SK-N-SH treated with all-trans-retinoic acid at 6 μM for 48 hours (cell line): ENCODE results near the gene AKT2.

Source experiments
- CSDC2 ChIP-seq: fragments of 250-450 bp; sonication (Bioruptor Pico); IDR thresholded peaks from 2 replicates; pipeline ENCODE4 v1.5.0; 2020; ENCODE audit warnings: mild to moderate bottlenecking, moderate library complexity
- PATZ1 ChIP-seq: fragments of 250-450 bp; sonication (Bioruptor Pico); IDR thresholded peaks from 2 replicates; pipeline ENCODE4 v1.8.0; 2020; ENCODE audit warnings: mild to moderate bottlenecking, moderate library complexity, borderline replicate concordance
- RARB ChIP-seq: fragments of 250-450 bp; sonication (Bioruptor Pico); IDR thresholded peaks from 2 replicates; pipeline ENCODE4 v1.8.0; 2021; ENCODE audit warnings: mild to moderate bottlenecking, moderate library complexity
- ZNF8 ChIP-seq: fragments of 450-650 bp; formaldehyde crosslinking; IDR thresholded peaks from 2 replicates; pipeline ENCODE4 v1.5.0; 2020; ENCODE audit warnings: mild to moderate bottlenecking, moderate library complexity
- TF ChIP-seq, protein P1 (sequence below): fragments of 250-450 bp; sonication (Bioruptor Pico); IDR thresholded peaks from 2 replicates; pipeline ENCODE4 v1.5.1; 2020; ENCODE audit warnings: low read depth, mild to moderate bottlenecking, moderate library complexity

DNA sequence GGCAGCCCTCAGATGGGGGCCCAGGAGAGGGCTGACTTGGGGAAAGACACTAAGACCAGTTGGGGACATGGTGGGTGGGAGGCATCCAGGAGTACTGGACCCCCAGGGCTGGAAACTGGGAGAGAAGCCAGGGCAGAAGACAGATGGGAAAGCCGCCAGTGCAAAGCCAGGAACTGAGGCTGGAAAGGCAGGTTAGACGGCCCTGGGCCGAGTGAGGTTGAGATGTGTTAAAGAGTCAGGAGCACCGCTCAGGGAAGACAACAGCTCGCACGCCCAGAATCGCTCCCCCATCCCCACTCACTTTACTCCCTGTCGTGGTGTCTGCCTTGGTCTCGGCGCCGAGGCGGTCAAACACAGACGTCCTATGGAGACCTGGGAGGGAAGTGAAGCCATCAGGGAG lies 38.6 kb upstream of the AKT2 start:
- TF ChIP-seq CSDC2 (CRISPR knock-in tag): no peak
- no peak for TF ChIP-seq RARB (CRISPR knock-in tag)
- TF ChIP-seq ZNF8: no peak
- TF ChIP-seq PATZ1 (CRISPR knock-in tag): no peak
- TF ChIP-seq, protein P1, sequence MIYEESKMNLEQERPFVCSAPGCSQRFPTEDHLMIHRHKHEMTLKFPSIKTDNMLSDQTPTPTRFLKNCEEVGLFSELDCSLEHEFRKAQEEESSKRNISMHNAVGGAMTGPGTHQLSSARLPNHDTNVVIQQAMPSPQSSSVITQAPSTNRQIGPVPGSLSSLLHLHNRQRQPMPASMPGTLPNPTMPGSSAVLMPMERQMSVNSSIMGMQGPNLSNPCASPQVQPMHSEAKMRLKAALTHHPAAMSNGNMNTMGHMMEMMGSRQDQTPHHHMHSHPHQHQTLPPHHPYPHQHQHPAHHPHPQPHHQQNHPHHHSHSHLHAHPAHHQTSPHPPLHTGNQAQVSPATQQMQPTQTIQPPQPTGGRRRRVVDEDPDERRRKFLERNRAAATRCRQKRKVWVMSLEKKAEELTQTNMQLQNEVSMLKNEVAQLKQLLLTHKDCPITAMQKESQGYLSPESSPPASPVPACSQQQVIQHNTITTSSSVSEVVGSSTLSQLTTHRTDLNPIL (CRISPR knock-in tag): no peak
